HepG2 (cell line): ENCODE data around the gene CAVIN1. TPM values are rescaled to one million over a fixed set of nuclear protein-coding genes. Genes with fewer than 3 reads are reported as not detected.
A peak's percentile ranks its signal among the peaks of the same experiment; 100 is the strongest.

Source experiments
- CCDC6 ChIP-seq: sonication (generic); formaldehyde crosslinking; IDR thresholded peaks from 2 replicates; pipeline ENCODE4 v1.8.1; 2022; ENCODE audit warnings: mild to moderate bottlenecking, missing genetic modification reagents, moderate library complexity
- DNMT3B ChIP-seq: conservative IDR thresholded peaks from 2 replicates; pipeline ENCODE4 v1.6.1; 2016; ENCODE audit warnings: missing biosample characterization, control low read depth
- HNRNPK ChIP-seq: fragments of 200-400 bp; formaldehyde crosslinking; IDR thresholded peaks from 2 replicates; pipeline ENCODE4 v1.6.1; 2018; ENCODE audit warnings: low read length, low read depth, moderate library complexity, mild to moderate bottlenecking; ENCODE audit not compliant: poor library complexity, severe bottlenecking
- HOXA9 ChIP-seq: sonication (generic); formaldehyde crosslinking; IDR thresholded peaks from 2 replicates; pipeline ENCODE4 v1.8.1; 2022; ENCODE audit warnings: missing genetic modification reagents, mild to moderate bottlenecking, moderate library complexity, borderline replicate concordance
- KDM2A ChIP-seq: sonication (generic); formaldehyde crosslinking; IDR thresholded peaks from 2 replicates; pipeline ENCODE4 v1.4.0; 2020; ENCODE audit warnings: low read depth, missing genetic modification reagents, borderline replicate concordance
- KMT2B ChIP-seq: IDR thresholded peaks from 2 replicates; pipeline ENCODE4 v1.6.1; 2016; ENCODE audit warnings: missing genetic modification reagents, missing compliant biosample characterization
- SAP130 ChIP-seq: IDR thresholded peaks from 2 replicates; pipeline ENCODE4 v1.6.1; 2016; ENCODE audit warnings: low read depth
- SMYD3 ChIP-seq: sonication (generic); formaldehyde crosslinking; IDR thresholded peaks from 2 replicates; pipeline ENCODE4 v1.8.1; 2023; ENCODE audit warnings: mild to moderate bottlenecking, missing genetic modification reagents
- SNAI1 ChIP-seq: sonication (generic); formaldehyde crosslinking; IDR thresholded peaks from 2 replicates; pipeline ENCODE4 v1.5.0; 2020; ENCODE audit warnings: mild to moderate bottlenecking, missing genetic modification reagents, borderline replicate concordance
- SRSF1 ChIP-seq: fragments of 200-400 bp; formaldehyde crosslinking; optimal IDR thresholded peaks from 2 replicates; pipeline ENCODE3; 2017; ENCODE audit warnings: mild to moderate bottlenecking, low read depth, low read length, moderate library complexity
- TGIF2 ChIP-seq: IDR thresholded peaks from 2 replicates; pipeline ENCODE4 v1.6.1; 2016; ENCODE audit warnings: control low read depth, missing compliant biosample characterization
- ZNF12 ChIP-seq: sonication (generic); formaldehyde crosslinking; IDR thresholded peaks from 2 replicates; pipeline ENCODE4 v1.5.0; 2020; ENCODE audit warnings: missing genetic modification reagents
- ZNF124 ChIP-seq: sonication (generic); formaldehyde crosslinking; IDR thresholded peaks from 2 replicates; pipeline ENCODE4 v1.4.0; 2020; ENCODE audit warnings: missing genetic modification reagents
- ZNF180 ChIP-seq: sonication (generic); formaldehyde crosslinking; IDR thresholded peaks from 2 replicates; pipeline ENCODE4 v1.4.0; 2020; ENCODE audit warnings: low read depth, missing genetic modification reagents, borderline replicate concordance
- ZNF256 ChIP-seq: sonication (generic); formaldehyde crosslinking; conservative IDR thresholded peaks from 2 replicates; pipeline ENCODE4 v1.4.0; 2020; ENCODE audit warnings: missing genetic modification reagents
- ZNF264 ChIP-seq: sonication (generic); formaldehyde crosslinking; IDR thresholded peaks from 2 replicates; pipeline ENCODE4 v1.4.0; 2020; ENCODE audit warnings: missing genetic modification reagents
- ZNF501 ChIP-seq: sonication (generic); formaldehyde crosslinking; IDR thresholded peaks from 2 replicates; pipeline ENCODE4 v1.5.1; 2020; ENCODE audit warnings: mild to moderate bottlenecking, moderate library complexity, missing genetic modification reagents
- polyA plus RNA-seq, 8 experiments: library from polyadenylated mRNA; depleted of rRNA in 3 of 8; stranded (reverse) in 7 of 8; unstranded in 1 of 8; fragments of >200 nt; fragmentation: Illumina TruSeq in 4 of 8; extraction: Trizol in 4 of 8; gene quantifications; 2 replicates each; pipeline versions ENCODE4 v1.2.1 to v1.2.3, GENCODE V29; 2011 to 2016; ENCODE audit warnings: low read depth in 4 of 8, missing spikeins in 1 of 8, mixed read lengths in 1 of 8; ENCODE audit not compliant: insufficient read depth in 1 of 8
- total RNA-seq, 5 experiments: library from RNA; depleted of rRNA; stranded (reverse); fragments of >200 nt; fragmentation: Illumina TruSeq; extraction: Trizol; gene quantifications; 2 replicates each; pipeline ENCODE4 v1.2.3, GENCODE V29; 2016; ENCODE audit warnings: low read depth in 1 of 5
- TF ChIP-seq, protein P1 (sequence below): sonication (generic); formaldehyde crosslinking; IDR thresholded peaks from 2 replicates; pipeline ENCODE4 v1.9.0; 2022; ENCODE audit warnings: missing genetic modification reagents, mild to moderate bottlenecking, borderline replicate concordance
- TF ChIP-seq, protein P2 (sequence below): sonication (generic); formaldehyde crosslinking; IDR thresholded peaks from 2 replicates; pipeline ENCODE4 v1.4.0; 2020; ENCODE audit warnings: missing genetic modification reagents, borderline replicate concordance
- TF ChIP-seq, protein P3 (sequence below): sonication (generic); formaldehyde crosslinking; IDR thresholded peaks from 2 replicates; pipeline ENCODE4 v1.8.1; 2023; ENCODE audit warnings: mild to moderate bottlenecking, moderate library complexity, missing genetic modification reagents
- TF ChIP-seq, protein P4 (sequence below): IDR thresholded peaks from 2 replicates; pipeline ENCODE4 v1.6.1; 2016; ENCODE audit warnings: low read depth, borderline replicate concordance
- TF ChIP-seq, protein P5 (sequence below): sonication (generic); formaldehyde crosslinking; IDR thresholded peaks from 2 replicates; pipeline ENCODE4 v1.4.0; 2020; ENCODE audit warnings: missing genetic modification reagents, low read depth, mild to moderate bottlenecking, borderline replicate concordance

The CAVIN1 gene
- total and polyA plus RNA-seq, 2 of the 13 experiments (the other 11 are each of a cell fraction or from before 2014, with no cell fraction given): 15.9 to 25.5 TPM

DNA sequence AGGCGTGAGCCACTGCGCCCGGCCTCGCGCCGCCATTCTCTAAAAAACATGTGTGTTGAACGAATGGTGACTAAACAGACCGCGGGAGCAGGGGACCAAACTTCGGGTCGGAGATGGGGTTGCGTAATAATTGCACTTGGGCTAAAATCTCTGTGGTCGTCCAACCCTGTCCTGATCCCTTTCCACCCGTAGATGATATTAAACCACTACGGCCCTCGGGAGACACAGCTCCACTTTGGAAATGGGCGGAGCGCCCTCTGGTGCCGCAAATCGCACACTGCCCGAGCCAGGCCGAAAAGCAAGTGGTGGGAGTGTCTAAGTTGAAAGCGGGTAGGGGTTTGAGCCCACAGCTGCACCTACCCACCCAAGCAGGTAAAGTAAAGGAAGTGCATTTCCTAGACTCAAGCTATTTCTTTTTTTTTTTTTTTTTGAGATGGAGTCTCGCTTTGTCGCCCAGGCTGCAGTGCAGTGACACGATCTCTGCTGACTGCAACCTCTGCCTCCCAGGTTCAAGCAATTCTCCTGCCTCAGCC, 17.0 kb downstream of the CAVIN1 start (continued):
- TF ChIP-seq ZNF501 (CRISPR knock-in tag) (peak; percentile 48; the same call in 1 of the 2 replicates), KDM2A (CRISPR knock-in tag) (peak; percentile 51; the same call in 1 of the 2 replicates), ZNF124 (CRISPR knock-in tag) (peak; percentile 47; the same call in 1 of the 2 replicates), DNMT3B (CRISPR knock-in tag) (no peak), HOXA9 (CRISPR knock-in tag) (no peak), SMYD3 (0 out of 2 replicates have a peak, but pooled peaks have one; percentile 13), TGIF2 (CRISPR knock-in tag) (0 out of 2 replicates have a peak, but pooled peaks have one; percentile 26), ZNF12 (no peak), HNRNPK (no peak), SNAI1 (CRISPR knock-in tag) (no peak), CCDC6 (peak; percentile 80), SRSF1 (no peak), ZNF256 (no peak), SAP130 (CRISPR knock-in tag) (0 out of 2 replicates have a peak, but pooled peaks have one; percentile 20), ZNF180 (CRISPR knock-in tag) (no peak), ZNF264 (CRISPR knock-in tag) (no peak), KMT2B (CRISPR knock-in tag) (no peak)
- TF ChIP-seq, protein P1, sequence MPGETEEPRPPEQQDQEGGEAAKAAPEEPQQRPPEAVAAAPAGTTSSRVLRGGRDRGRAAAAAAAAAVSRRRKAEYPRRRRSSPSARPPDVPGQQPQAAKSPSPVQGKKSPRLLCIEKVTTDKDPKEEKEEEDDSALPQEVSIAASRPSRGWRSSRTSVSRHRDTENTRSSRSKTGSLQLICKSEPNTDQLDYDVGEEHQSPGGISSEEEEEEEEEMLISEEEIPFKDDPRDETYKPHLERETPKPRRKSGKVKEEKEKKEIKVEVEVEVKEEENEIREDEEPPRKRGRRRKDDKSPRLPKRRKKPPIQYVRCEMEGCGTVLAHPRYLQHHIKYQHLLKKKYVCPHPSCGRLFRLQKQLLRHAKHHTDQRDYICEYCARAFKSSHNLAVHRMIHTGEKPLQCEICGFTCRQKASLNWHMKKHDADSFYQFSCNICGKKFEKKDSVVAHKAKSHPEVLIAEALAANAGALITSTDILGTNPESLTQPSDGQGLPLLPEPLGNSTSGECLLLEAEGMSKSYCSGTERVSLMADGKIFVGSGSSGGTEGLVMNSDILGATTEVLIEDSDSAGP (CRISPR knock-in tag): peak; percentile 51
- TF ChIP-seq, protein P2, sequence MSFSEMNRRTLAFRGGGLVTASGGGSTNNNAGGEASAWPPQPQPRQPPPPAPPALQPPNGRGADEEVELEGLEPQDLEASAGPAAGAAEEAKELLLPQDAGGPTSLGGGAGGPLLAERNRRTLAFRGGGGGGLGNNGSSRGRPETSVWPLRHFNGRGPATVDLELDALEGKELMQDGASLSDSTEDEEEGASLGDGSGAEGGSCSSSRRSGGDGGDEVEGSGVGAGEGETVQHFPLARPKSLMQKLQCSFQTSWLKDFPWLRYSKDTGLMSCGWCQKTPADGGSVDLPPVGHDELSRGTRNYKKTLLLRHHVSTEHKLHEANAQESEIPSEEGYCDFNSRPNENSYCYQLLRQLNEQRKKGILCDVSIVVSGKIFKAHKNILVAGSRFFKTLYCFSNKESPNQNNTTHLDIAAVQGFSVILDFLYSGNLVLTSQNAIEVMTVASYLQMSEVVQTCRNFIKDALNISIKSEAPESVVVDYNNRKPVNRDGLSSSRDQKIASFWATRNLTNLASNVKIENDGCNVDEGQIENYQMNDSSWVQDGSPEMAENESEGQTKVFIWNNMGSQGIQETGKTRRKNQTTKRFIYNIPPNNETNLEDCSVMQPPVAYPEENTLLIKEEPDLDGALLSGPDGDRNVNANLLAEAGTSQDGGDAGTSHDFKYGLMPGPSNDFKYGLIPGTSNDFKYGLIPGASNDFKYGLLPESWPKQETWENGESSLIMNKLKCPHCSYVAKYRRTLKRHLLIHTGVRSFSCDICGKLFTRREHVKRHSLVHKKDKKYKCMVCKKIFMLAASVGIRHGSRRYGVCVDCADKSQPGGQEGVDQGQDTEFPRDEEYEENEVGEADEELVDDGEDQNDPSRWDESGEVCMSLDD (CRISPR knock-in tag): no peak
- TF ChIP-seq, protein P3, sequence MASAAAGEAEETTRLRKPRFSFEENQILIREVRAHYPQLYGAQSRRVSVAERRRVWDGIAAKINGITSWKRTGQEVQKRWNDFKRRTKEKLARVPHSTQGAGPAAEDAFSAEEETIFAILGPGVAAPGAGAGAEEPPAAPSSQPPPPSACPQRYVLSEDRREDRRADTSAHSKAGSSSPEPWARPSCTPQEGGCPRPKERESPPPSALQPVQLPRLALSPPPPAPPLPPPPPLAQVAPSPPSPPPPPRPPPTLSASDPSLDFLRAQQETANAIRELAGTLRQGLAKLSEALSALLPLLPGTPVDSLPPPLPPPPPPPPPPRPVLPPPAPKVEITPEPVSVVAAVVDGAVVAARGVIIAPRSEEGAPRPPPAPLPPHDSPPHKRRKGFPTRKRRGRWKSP (CRISPR knock-in tag): 0 out of 2 replicates have a peak, but pooled peaks have one; percentile 44
- TF ChIP-seq, protein P4, sequence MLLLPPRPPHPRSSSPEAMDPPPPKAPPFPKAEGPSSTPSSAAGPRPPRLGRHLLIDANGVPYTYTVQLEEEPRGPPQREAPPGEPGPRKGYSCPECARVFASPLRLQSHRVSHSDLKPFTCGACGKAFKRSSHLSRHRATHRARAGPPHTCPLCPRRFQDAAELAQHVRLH (CRISPR knock-in tag): peak; percentile 73; the same call in 1 of the 2 replicates
- TF ChIP-seq, protein P5, sequence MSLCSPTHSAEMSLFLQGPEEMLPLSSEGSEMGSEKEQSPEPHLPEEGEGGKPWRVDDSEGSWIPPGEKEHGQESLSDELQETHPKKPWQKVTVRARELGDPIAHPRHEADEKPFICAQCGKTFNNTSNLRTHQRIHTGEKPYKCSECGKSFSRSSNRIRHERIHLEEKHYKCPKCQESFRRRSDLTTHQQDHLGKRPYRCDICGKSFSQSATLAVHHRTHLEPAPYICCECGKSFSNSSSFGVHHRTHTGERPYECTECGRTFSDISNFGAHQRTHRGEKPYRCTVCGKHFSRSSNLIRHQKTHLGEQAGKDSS: no peak; the same call in 1 of the 2 replicates
